HG03520 (cell line): ENCODE data around the gene KRT3.
"Not testable (repeated sequence)": the region's sequence is repeated elsewhere in the genome, so short reads cannot be mapped to it uniquely, and the experiment has no call there.

ENCODE experiments used
- ATAC-seq: cut with Tn5 transposase; IDR thresholded peaks from one replicate; pipeline ENCODE4 v1.9.1; 2021; ENCODE audit warnings: mild to moderate bottlenecking, moderate library complexity; ENCODE audit not compliant: unreplicated experiment

KRT3 gene

GRCh38 chr12:52766351-52767019 is 29.4 kb downstream of the KRT3 start:
- ATAC-seq: no peak

GRCh38 chr12:52765702-52766101 is 30.2 kb downstream of the KRT3 start:
- ATAC-seq: no peak

- ATAC-seq: no peak
These were observed 31.9 kb downstream of the KRT3 start for GRCh38 chr12:52763991-52764390.

- ATAC-seq: no peak
These were observed 32.8 kb downstream of the KRT3 start for GRCh38 chr12:52763036-52763659.

- no peak for ATAC-seq
These were observed 34.1 kb downstream of the KRT3 start for GRCh38 chr12:52761802-52762201.

GRCh38 chr12:52761218-52761617 is 34.7 kb downstream of the KRT3 start:
- ATAC-seq: not testable (repeated sequence)

- no peak for ATAC-seq
These were observed 35.3 kb downstream of the KRT3 start for GRCh38 chr12:52760623-52761022.

- ATAC-seq: no peak
These were observed 36.2 kb downstream of the KRT3 start for GRCh38 chr12:52759695-52760094.

- ATAC-seq: no peak
These were observed 36.7 kb downstream of the KRT3 start for GRCh38 chr12:52759218-52759617.

- no peak for ATAC-seq
These were observed 38.3 kb downstream of the KRT3 start for GRCh38 chr12:52757449-52758176.

- ATAC-seq: no peak
These were observed 39.5 kb downstream of the KRT3 start for GRCh38 chr12:52756281-52756960.

- ATAC-seq: no peak
These were observed 40.4 kb downstream of the KRT3 start for GRCh38 chr12:52755533-52755932.

GRCh38 chr12:52754135-52754534 is 41.8 kb downstream of the KRT3 start:
- no peak for ATAC-seq

GRCh38 chr12:52753283-52753682 is 42.6 kb downstream of the KRT3 start:
- no peak for ATAC-seq

- ATAC-seq: no peak
These were observed 43.4 kb downstream of the KRT3 start for GRCh38 chr12:52752516-52752915.

- no peak for ATAC-seq
These were observed 44.1 kb downstream of the KRT3 start for GRCh38 chr12:52751795-52752194.

GRCh38 chr12:52750532-52750931 is 45.4 kb downstream of the KRT3 start:
- ATAC-seq: not testable (repeated sequence)

- no peak for ATAC-seq
These were observed 46.1 kb downstream of the KRT3 start for GRCh38 chr12:52749827-52750226.

- ATAC-seq: no peak
These were observed 47.3 kb downstream of the KRT3 start for GRCh38 chr12:52748578-52748977.

- no peak for ATAC-seq
These were observed 50.4 kb downstream of the KRT3 start for GRCh38 chr12:52745554-52745953.

GRCh38 chr12:52744493-52745156 is 51.3 kb downstream of the KRT3 start:
- no peak for ATAC-seq
